ENCODE data around the gene LRP1-AS. TPM values are rescaled to one million over a fixed set of nuclear protein-coding genes. Genes with fewer than 3 reads are reported as not detected.
"Not testable (repeated sequence)": the region's sequence is repeated elsewhere in the genome, so short reads cannot be mapped to it uniquely, and the experiment has no call there.

The LRP1-AS gene
- total RNA-seq, 1 donor from 2014 or later = not detected

DNA sequence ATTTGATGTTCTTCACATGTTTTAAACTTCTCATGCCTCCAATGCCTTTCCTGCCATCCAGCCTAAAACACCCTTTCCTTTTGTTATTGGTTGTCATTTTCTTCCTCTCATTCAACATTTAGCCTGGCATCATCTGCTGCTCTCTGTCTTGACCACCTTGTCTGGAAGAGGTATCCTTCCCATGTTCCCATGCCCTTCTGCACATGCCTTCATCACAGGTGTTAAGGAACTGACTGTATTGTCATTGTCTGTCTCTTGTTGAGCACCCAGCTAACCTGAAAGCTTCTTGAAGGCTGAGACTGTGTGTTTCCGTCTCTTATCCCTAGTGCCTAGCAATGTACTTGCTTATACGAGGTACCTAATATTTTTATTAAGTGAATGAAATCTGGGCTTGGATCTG is 23.6 kb downstream of the LRP1-AS start:
- DNase-seq (ENCODE audit: low spot score) = no peak

DNA sequence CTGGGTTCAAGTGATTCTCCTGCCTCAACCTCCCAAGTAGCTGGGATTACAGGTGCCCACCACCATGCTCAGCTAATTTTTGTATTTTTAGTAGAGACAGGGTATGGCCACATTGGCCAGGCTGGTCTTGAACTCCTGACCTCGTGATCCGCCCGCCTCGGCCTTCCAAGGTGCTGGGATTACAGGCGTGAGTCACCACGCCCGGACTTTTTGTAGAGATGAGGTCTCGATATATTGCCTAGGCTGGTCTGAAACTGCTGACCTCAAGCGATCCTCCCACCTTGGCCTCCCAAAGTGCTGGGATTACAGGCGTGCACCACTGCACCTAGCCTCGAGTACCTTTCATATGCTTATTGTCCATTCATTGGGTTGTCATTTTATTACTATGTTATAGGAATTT is 26.7 kb downstream of the LRP1-AS start:
- DNase-seq (ENCODE audit: low spot score) = not testable (repeated sequence)

DNA sequence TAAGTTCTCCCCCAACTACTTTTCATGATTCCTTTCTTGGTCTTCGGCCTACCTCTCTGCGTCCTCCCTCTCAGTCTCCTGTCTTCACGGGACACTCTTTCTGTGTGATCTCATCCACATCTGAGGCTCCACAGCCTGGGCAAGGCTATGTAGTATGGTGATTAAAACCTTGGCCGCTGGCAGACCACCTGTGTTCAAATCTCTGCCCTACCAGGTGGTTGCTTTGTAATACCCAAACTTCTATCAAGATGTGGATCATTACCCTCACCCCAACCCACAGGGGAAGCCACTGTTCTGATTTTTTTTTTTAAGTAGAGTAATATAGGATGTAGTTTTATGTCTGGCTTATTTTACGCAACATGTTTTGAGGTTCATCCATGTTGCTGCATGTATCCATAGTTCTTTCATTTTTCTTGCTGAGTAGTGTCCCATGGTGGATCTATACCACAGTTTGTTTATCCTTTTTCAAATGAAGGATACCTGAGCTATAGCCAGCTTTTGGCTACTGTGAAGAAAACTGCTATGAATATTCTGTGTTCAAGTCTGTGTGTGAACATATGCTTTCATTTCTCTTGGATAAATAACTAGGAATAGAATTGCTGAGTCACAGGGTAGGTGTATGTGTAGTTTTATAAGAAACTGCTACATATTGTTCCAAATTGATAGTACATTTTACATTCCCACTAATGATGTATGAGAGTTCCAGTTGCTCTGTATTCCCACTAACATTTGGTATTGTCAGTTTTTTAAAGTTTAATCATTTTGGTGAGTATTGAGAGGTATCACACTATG is 27.9 kb downstream of the LRP1-AS start:
- no peak for DNase-seq (ENCODE audit: low spot score)

DNA sequence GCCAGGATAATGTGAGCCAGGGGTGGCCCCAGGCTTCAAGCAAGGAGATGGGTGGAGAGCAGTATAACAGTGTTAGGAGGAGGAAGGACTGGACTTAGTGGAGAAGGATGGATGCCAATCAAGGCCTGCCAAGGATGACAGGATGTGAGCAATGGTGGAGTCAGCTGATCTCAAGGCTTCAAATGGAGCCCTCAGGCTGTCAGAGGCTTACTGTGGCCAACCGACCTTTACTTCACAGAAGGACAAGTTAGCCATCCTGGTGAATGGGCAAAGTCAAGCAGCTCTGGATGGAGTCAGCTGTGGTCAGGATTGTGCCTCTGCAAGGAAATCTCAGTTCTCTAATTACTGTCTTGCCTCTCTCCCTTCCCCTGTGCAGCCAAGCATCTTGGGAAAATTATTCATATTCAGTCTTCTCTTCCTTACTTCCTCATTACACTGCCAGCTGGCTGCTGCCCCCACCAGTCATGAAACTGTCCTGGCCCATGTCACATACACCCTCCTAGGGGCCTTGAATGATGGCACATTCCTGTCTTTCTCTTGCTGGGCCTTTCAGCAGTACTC is 28.6 kb downstream of the LRP1-AS start:
- no peak for DNase-seq (ENCODE audit: low spot score)

DNA sequence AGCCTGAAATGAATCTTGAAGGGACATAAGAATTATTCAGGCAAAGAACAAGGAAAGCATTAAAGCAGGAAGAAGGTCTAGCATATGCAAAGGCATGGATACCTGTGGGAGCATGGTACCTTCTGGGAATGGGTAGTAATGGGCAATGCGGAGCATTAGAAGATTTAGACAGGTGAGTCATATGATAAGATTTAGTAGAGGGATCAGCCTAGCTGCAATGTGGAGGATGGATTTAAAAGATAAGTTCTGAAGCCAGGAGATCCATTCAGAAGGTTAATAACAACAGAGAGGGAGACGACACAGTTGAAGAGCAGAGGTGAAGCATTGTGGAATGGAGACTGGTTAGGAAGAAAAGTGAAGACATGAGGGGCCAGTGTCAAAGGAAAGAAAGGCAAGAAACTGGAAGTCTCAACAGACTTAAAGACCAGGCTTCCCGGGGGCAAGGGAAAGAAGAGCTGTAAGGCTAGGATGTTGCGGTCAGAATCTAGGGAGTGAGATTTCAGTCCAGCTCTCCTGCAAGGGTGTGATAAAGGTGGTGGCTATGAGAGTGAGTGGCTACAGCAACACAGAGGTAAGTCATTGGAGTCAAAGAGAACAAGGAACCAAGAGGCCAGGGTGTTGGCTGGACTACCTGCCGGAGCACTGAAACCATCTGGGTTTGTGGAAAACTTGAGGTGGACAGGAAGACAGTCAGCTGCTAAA is 30.7 kb downstream of the LRP1-AS start:
- DNase-seq (ENCODE audit: low spot score) = no peak

DNA sequence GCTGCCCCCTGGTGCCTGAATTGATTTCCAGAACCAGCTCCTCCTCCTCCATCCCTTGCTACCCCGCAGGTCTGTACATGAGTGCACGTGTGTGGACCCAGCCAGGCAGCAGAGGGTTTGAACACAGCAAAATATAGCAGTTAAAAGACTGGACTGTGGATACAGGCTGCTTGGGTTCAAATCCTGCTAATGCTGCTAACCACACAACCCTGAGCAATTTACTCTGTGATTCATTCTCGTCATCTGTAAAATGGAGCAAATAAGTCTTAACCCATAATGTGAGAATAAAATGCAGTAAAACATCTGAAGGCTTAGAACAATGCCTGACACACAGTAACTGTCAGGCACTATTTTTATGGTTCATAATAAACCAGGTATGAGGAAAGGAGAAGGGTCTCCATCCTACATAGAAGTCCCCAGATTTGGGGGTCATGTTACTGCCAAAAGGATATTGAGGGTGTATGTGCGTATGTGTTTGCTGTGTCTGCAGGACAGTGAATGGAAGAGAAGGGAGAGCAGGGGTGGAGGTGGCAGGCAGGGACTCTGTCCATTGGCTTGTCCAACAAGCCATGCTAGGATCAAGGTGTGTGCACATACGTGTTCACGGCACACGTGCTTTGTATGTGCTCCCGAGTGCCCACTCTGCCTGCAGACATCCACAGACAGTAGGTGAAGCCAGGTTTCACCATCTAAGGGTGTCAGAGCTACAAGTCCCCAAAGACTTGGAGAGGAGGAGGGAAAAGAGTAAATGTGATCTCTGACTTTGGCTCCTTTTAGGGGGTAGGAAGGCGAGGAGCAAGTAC is 34.7 kb downstream of the LRP1-AS start:
- DNase-seq (ENCODE audit: low spot score) = no peak

DNA sequence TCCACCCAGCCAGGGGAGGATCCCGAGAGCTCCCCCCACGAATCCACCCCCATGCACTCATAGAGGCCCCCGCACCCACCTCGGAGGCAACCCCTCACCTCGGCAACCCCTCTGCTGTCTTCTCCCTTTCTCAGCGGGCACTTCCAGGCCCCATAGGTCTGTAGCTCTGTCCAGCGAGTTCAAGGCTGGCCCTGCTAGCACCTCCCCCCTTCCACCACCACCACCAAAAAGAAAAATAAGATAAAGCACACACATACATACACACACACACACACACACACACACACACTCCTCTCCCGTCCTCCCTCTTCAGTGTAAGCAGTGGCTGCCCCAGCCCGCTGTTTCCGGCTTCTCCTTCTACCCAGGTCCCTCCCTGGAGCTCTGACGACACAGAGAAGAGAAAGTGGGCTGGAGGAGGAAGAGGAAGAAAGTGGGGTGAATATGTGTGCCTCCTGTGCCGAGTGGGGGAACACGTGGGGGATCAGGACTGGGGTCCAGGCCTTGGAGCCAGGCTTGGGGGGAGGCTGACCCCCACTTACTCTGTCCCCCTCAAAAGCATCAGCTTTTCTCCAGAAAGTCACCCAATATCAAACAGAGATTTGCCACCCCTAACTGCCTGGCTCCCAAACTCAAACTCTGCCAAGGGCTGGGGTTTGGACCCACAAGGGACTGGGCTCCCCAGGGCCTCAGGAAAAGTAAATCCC is 36.2 kb downstream of the LRP1-AS start, which contains the start of gene STAT6:
Gene STAT6 (minus strand): TSS at position 332 of the 704 bp plus-strand sequence. CDS start 3,084 bp downstream, outside the sequence.
- no peak for DNase-seq (ENCODE audit: low spot score)

DNA sequence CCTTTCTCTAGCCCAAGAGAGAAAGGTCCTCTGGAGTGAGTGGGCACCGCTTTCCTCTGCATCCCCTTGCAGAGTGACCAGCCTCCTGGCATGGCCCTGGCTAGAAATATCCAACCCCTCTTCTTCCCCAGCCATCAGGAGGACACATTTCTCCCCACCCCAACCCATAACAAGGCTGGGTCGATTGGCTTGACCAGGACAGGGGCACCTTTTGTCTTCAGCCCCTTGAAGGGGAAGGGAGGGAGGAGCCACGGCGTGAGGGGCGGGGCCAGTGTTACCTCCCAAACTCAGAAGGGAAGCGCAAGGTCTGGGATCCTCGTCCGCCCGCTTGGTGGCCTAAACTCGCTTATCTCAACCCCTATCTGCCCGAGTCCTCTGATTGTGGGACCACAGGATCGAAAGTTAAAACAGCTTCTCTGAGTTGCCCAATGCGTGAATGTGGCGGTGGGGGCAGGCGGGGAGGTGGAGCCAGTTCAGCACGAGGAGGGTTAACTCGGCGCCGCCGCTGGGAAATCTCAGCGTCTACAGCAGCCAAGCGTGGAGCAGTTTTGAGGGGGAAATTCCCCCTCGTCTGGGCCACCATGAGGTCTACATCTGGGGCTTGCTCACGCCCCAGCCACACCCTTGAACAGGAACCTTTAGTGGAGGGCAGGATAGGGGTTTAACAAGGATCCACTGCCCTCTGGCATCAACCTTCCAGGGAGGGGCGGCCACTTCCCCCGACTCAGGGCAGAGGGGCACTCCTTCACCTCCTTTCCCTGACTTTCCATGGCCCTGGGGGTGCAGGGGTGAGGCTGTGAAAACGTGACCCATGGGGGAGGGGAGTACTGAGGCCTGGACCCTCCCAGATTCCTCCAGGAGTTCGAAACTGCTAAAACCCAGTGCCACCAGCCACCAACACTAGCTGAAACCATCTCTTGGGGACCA is 37.1 kb downstream of the LRP1-AS start:
- no peak for DNase-seq (ENCODE audit: low spot score)

DNA sequence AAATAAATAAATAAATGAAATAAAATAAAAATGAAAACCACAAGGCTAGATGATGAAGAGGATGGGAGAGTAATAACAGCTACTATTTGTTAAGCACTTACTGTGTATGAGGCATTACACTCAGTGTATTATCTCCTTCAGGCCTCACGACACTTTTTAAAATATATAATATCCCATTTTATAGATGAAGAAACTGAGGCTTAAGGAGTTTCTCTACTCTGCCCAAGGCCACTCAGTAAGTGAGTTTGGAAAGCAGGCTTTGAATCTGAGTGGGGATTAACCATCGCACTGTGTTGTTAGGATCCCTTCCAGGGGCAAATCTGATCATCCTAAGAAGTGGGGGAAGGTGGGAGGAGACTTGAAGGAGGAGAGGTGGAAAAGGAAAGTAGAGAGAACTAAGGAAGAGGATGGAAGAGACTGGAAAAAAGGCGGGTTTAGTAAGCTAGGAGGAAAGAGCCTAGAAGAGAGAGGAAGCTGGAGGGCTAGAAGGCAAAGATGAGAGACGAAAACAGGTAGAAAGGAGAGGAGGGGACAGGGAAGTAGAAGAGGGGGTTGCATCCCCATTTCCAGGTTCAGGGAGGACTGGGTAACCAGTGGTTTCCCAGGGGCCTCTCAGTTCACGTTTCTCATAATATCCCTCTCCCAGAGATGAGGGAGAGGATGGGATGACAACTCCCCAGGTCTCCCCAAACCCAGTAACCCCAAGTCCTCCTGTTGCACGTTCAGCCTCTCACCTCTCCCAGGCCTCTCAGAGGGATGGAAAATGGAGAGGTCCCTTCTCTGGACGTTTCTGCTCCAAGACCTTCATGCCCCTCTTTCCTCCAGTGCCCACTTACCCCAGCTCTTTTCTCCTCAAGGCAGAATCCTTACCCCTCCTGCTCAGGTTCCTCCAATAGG is 38.0 kb downstream of the LRP1-AS start:
- no peak for DNase-seq (ENCODE audit: low spot score)

DNA sequence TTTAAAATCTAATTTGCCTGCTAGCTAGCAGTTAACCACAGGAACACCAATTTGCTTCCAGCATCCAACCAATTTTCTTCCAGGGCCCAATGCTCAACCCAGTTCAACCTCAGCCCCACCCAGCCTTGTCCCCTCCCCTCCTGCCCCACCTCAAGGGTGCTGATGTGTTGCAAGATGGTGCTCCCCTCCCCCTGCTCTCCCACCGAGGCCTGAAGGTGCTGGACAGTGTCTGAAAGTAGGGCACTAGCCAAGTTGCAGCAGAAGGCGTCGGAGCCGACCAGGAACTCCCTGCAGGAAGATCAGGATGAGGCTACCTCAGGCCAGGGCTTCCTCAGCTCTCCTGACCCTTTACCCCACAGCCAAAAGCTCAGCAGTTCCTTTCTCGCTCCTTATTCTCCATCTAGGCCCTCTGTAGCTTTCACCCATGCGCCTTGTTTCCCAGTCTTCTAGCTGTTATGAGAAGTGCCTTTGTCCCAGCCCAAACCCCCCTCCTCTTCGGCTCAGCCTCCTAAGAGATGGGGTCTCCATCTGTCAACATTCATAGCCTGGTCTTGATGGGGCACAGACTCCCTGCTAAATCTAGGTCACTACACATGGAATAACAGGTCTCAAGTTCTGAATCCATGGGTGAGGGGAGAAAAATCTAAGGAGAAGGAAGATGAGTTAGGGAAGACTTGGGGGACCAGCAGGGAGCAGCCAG is 39.8 kb downstream of the LRP1-AS start:
- DNase-seq (ENCODE audit: low spot score) = no peak

DNA sequence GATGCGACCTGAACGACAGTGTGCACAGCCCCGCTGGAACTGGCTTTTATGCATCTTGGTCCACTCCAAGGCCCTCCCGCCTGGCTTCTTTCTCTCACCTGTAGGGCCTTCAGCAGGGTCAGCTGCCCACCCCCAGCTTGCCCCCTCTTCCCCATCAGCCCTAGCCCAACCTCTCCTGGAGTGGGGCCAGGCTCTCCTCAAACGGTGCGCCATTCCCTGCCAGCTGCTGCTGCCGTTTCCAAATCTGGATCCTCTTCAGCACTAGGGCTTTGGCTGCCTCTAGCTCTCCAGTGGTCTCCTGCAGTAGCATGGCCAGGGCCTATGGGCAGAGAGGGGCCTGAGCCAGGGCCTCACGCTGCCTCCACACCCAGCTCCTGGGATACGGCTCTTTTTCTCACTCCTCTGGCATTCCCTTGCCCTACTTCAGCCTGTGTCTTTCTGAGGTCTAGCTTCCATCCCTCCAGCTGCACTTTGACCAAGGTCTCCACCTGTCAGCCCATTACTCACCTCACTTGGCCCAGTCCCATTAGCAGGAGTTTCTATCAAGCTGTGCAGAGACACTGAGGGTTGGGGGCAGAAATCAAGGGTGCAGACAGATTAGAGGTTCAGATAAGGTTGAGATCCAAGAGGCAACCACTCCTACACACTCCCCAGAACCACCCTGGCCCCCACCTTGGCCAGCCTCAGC is 41.3 kb downstream of the LRP1-AS start:
- DNase-seq (ENCODE audit: low spot score) = no peak

DNA sequence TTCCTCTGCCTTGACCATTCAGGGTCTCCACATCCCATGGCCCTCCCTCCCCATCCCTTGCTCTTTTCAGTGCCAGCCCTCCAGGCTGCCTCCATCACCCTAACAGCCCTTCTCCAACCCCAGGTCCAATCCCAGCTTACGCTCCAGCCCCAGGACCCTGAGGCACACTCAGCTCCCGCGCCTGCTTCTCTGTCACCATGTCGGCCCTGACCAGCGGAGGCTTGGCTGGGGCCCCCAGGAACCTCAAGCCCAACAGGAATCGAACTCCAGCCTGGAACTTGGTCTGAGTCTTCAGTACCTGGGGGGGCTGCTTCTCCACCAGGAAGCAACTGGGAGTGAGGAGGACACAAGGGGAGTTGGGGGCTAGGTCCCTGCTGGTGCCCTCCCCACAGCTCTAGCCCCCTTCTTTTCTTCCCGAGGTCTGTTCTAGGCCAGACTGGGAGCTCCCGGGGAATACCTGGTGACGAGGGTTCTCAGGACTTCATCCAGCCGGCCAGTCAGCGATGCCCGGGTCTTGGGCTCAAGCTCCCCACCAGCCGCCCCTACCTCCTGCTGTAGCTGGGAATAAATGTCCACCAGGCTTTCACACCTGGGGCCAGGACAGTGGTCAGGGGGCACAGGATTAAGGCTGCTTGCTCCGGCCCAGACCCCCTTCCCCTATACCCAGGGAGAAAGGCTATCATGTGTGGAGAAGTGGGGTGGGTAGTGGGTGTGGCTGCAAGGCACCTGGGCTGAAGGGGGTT is 42.2 kb downstream of the LRP1-AS start:
- DNase-seq (ENCODE audit: low spot score) = no peak

DNA sequence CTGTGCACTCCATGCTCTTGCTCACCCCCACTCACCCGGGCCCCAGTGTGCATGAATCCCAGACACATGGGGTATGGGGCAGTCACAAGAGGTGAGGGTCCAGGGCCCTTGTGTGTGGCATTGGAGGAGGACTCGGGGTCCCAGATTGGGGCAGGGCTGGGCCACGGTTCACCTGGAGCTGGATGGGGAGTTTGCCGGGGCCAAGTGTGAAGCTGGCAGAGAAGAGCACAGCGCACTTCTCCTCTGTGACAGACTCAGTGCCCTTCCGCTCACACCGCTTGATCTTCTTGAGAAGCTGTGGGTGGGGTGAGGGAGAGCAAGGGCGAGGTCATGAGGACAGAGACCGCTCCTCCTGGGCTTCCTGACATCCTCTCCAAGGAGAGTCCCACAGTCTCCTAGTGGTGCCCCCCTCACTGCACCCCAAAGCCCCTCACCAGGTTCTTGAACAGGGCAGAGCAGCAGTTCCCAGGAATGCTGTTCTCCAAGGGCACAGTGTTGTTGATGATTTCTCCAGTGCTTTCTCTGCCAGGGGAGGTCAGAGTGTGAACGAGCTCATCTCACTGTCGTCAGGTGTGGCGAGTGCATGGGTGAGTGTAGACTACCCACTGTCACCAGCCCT is 43.0 kb downstream of the LRP1-AS start:
- DNase-seq (ENCODE audit: low spot score) = no peak

DNA sequence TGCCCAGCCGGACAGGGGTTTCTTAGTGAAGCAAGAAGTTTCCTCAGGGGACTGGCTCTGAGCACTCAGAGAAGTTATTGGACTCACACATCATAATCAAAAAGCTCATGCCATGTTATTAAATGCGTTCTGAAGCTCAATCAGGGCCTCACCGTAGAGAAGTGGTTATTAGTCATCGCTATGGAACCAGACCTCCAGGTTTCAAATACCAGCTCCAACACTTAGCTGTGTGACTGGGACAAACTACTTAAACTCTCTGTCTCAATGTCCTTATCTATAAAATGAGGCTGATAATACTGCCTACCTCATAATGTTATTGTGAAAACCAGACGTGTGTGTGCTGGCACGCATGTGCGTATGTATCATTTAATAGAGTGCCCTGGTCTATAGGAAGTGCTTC is 43.6 kb downstream of the LRP1-AS start:
- DNase-seq (ENCODE audit: low spot score) = no peak

DNA sequence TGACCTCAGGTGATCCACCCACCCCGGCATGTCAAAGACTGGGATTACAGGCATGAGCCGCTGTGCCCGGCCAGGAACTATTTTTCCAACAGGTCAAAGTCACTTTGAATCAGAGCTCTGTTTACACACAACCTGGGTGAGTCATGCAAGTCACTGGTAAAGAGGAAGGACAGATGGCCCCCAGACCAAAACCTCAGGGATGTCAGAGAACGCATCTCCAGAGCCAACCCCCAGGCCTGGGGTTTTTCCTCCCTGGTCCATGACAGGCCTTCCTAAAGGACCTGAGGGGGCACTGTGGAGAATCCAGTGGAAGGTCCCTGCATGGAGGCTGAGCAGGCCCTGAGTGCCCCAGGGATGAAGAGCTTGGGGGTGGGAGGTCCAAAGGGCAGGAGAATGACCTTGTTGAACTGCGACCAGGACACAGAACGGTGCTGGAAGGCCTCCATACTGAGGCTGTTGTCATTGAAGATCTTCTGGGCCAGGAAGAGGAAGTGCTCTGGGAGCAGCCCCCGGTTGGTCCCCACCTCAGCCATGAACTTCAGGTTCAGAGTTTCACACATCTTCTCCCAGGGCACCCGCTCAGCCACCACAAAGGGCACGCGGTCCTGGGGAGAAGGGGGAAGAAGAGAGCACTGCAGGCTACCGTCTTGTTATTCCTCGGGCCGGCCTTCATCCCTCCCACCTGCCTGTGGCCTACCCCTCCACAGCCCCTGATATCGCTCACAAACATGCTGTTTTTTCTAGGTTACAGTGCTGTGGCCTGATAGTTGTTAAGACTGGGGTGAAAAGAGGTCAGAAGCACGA is 45.3 kb downstream of the LRP1-AS start:
- no peak for DNase-seq (ENCODE audit: low spot score)

All from mesenteric fat pad (tissue), 1 donor.